ENCODE results near the gene CHCT1.

The CHCT1 gene

DNA sequence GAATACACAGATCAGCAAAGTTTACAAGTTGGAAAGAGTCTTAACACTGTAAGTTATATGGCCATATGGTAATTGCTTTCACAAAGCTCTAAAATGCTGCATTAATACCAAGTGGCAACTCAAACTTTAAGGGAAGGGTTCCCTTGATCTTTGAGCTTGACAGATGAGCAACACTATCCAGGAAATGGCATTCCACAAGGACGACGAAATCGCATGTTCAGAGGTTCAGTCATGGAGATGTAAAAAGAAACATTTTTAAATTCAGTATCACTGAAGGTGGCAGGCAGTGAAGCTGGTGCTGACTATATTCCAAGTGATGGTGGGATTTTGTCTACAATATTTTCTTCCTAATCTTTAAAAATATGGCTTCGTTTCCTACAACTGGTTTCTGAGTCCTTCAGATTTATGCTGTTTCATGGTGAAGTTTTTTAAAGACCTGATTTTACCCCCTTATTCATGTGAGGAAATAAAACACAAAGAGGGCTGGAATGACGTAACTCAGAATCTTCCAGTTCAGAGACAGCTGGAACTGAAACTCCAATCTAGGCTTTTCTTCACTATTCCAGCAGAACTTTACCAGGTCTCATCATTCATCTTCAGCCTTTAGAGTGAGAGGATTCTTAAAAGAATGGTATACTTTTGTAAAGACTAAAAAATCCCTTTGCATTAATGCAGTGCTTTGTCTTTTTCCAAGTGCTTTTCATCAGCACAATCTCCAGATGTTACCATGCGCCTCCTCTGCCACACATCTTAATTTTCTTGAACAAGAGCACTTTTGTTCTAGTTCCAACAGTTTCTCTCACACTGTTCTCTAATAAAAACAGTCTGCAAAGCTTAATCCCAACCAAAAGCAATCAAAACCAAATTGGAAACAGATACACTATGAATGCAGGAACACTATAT lies 20.2 kb downstream of the CHCT1 start:
- peak; percentile 50 for DNase-seq (ENCODE audit: low read depth)

DNA sequence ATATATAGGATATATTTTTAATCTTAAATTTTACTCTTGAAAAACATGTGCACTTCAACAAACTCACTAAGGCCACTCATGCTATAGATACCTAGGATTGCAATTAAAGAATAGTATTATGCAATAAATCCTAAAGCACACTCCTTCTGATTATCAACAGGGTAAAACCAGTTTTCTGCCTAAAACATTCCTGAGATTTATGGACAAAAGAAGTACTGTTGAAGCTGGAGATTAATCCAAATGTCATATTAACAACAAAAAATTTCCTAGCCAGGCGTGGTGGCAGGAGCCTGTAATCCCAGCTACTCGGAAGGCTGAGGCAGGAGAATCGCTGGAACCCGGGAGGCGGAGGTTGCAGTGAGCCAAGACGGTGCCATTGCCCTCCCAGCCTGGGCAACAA lies 21.4 kb downstream of the CHCT1 start:
- DNase-seq (ENCODE audit: low read depth) = no peak

DNA sequence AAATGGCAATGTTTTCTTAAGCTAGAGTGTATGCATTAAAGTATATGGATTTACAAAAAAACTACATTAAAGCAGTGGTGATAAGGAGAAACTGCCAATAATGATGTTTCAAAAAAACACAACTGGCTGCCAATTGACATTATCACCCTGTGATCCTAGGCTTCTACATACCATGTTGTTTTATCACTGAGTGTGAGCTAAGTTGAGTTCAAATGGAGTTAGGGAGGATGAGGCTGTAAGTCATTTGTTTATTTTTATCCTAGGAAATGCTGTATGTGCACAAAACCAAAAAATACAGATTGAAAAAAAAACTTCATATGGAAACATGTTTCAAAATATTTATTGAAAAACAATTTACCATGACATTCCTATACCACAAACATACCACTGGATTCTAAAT lies 22.9 kb downstream of the CHCT1 start:
- no peak for DNase-seq (ENCODE audit: low read depth)

DNA sequence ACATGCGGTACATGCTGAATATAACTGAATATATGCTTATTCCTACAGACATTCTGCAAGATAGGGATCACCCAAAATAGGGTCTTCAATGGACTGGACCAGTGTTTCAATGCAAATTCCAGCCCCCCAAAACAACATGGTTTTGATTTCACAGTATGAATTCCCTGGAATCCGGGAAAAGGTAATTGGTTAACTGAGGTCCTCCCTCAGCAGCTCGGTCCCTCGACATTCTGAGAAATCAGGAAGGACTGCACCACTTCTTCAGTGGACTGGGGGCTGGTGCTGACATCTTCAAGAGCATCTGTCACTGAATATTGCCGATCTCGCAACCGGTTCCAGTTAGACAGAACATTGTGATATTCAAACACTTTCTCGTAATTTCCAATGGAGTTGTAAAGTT lies 25.1 kb downstream of the CHCT1 start:
- no peak for DNase-seq (ENCODE audit: low read depth)

DNA sequence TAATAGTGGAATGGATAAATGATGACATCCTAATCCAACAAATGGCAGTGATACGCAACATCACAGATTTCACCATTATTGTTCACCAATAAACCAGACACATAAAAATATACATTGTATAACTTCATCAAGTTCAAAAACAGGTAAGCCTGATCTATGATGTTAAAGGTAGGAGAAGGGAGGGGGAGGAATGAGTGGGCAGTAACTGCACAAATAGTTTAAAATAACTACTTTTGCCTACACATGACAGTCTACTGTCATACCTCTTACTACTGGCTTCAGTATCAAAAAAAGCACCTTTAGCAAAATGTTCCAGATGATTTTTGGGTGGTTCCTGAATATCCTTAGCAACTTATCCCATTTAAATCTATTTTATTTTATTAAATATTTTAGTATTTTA lies 28.8 kb downstream of the CHCT1 start:
- no peak for DNase-seq (ENCODE audit: low read depth)

DNA sequence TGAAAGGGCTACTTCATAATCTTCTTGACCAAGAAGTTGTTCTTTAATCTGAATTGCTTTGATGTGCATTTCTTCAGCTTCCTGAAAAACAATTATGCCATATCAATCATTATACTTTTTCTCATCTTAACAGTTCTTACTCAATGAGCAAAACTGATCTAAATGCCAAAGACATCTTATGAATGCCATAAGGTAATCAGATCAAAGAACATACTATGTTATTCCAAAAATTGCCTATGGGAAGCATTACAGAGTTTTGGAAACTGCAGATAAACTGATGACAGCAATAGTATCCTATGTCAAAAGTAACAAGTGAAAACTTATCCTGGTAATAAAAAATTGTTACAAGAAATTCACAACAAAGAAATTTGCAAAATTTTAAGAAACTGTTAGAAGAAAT lies 29.7 kb downstream of the CHCT1 start:
- no peak for DNase-seq (ENCODE audit: low read depth)

DNA sequence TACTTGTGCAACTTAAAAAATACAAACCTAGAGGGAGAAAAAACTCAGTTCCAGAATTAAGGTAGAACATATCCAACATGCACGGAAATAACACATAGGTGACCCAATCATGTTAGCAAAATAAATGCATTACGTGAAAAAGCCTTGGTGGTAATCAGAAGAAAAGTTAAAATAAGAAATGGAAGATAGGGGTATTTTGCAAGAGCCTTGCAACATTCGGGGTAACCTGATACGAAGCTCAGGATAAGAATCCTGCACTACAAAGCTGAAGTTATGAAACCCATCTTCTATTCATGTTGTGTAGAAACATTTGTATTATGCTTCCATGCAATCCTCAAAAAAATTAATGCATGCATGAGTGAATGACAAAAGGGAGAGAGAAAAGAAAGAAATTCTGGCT lies 33.1 kb downstream of the CHCT1 start:
- DNase-seq (ENCODE audit: low read depth) = no peak

DNA sequence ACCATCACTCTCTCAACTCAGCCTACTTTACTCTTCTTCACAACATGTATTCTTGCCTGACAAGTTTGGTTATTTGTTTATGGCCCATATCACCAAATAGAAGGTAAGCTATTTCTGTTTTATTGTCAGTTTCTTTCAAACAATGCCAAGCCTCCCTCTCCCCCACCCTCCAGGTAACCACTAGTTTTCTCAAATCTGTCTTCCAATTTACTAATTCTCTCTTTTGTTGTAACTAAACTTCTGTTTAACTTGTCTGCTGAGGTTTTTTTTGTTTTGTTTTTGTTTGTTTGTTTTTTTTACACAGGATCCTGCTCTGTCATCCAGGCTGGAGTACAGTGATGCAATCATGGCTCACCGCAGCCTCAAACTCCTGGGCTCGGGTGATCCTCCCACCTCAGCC lies 34.9 kb downstream of the CHCT1 start:
- no peak for DNase-seq (ENCODE audit: low read depth)

DNA sequence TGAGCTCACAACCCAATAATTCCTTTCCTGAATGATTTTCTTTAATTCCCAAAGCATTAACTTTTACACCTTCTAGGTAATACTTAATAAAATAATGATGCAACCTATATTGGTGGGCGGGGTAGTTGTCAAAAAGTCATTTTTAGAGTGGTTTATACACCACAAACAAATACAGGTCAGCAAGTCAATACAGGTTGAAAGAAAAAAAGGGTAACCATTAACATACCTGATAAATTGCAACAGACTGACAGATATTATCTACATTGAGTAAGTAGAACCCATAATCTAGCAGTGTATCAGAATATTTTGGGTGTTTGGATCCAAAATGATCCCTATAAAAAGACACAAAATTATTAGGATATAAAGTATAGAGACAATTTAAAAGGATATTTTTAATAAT lies 39.3 kb downstream of the CHCT1 start:
- no peak for DNase-seq (ENCODE audit: low read depth)

DNA sequence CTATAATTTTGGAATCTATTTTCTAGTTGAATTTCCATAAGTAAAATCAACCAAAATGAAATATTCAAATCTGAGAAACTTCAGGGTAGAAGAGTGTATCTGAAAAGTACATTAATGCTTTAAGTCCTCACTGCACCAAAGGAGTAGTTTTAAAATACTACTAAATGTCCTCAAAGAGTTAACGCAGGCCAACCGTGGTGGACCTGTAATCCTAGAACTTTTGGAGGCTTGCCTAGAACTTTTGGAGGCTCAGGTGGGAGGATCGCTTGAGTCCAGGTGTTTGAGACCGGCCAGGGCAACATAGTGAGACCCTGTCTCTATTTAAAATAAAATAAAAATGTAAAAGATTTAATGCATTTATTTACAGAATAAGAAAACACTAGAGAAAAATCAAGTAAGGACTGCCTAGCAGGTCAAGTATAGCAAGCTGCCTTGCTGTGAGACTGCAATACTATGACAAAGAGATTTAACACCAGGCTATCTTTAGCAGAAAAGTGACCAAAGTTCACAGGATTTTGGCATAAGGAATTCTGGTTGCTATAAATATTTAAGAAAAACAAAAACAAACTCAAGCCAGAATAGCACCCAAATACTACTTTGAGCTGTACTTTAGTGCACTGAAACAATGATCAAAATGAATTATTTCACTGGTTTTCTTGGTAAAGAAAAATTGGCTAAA lies 41.0 kb downstream of the CHCT1 start:
- DNase-seq (ENCODE audit: low read depth) = no peak

DNA sequence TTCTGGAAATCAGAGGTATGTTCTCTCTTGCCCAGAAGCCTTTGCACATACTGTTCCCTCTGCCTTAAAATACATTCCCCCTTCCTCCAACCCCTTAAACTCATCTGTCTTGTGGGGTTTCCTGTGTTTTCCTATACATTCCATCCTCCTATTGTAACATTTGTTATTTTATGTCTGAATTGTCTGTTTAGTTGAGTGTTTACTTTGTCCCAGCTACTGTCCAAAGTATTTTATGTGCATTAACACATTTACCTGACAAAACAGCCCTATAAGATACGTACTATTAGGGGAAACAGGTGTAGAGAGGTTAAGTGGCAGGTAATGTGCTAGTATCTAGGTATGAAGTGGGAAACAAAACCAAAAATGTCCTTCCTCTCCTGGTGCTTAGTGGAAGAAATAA lies 42.1 kb downstream of the CHCT1 start:
- no peak for DNase-seq (ENCODE audit: low read depth)

DNA sequence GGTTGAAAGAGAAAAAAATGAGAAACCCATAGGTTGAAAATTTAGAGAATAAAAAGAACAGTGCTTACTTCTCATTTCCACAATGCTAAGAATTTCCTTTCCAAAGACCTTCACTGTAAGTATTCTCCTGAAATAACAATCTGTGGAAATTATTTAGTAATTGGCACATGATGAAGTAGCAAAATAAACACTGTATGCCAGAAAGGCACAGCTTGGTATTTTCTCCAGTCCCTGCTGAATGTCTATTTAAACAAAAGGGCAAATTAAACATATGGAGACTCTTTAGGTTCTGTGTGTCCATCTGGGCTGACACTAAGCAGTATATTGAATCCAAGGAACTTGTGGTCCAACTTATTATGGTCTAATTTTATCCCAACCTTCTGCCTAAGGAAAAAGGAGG lies 46.1 kb downstream of the CHCT1 start:
- no peak for DNase-seq (ENCODE audit: low read depth)

DNA sequence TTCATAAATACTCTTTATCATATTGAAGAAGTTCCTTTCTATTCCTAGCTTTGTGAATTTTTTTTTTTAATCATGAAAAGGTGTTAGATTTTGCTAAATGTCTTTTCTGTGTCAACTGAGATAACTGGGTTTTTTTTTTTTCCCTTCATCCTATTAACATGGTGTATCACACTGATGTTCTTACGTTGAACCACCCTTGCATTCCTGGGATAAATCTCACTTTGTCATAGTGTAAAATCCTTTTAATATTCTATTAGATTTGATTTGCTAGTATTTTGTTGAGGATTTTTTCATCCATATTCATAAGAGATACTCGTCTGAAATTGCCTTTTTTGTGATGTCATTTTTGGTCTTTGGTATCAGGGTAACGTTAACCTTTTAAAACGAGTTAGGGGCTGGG lies 49.2 kb downstream of the CHCT1 start:
- no peak for DNase-seq (ENCODE audit: low read depth)

DNA sequence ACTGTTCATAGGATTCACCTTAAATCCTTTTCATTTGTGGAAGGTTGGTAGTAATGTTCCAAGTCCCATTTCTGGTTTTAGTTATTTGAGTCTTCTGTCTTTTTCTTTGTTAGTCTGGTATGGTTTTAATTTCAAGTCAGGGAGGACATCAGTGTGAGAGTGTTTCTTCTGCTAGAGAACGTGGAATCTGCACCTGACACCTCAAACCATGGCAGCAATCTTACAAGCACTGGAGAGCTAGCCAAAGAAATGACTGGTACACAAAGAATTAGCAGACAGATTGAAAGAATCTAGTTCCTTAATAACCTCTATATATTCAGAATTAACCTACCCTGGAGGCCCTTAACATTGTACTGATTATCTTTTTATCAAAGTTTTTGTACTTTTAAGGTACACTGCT lies 50.2 kb downstream of the CHCT1 start:
- no peak for DNase-seq (ENCODE audit: low read depth)

DNA sequence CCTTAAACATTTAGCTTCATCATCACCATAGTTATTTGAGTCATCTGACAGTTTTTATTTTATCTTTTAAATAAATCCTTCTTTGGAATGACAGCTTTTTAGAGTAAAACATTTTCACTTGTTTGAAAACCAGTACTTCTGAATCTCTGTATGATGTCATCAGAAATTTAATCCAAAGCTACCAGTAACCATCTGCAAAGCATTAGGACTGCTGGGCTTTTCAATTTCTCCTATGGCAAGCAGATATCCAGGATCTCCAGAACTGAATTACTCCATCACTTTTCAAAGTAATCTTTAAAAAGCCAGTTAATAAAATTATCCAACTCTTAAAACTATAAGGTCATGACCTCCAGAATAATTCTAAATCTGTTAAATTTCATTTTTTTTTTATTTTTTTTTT lies 51.5 kb downstream of the CHCT1 start:
- DNase-seq (ENCODE audit: low read depth) = no peak

All from HS-5 (cell line).